GM12891 (cell line): ENCODE measurements around the gene FXYD3.

Experiments used
- PAX5 ChIP-seq: IDR thresholded peaks from 2 replicates; pipeline ENCODE4 v1.6.1; 2011; ENCODE audit warnings: low read length, moderate library complexity, mild to moderate bottlenecking; ENCODE audit not compliant: insufficient read depth, severe bottlenecking
- POLR2A ChIP-seq: IDR thresholded peaks from 2 replicates; pipeline ENCODE4 v1.6.1; 2011; ENCODE audit warnings: low read depth, low read length, control low read depth
- POLR2AphosphoS5 ChIP-seq: IDR thresholded peaks from 2 replicates; pipeline ENCODE4 v1.6.1; 2011; ENCODE audit warnings: low read depth, low read length, control low read depth
- POU2F2 ChIP-seq: IDR thresholded peaks from 2 replicates; pipeline ENCODE4 v1.6.1; 2011; ENCODE audit warnings: low read depth, mild to moderate bottlenecking, control low read depth, low read length, moderate library complexity
- SPI1 ChIP-seq: IDR thresholded peaks from 2 replicates; pipeline ENCODE4 v1.6.1; 2011; ENCODE audit warnings: low read depth, low read length, control low read depth
- TAF1 ChIP-seq: IDR thresholded peaks from 2 replicates; pipeline ENCODE4 v1.6.1; 2011; ENCODE audit warnings: low read depth, low read length, control low read depth

- TF ChIP-seq POLR2A, result no peak
- TF ChIP-seq TAF1, result no peak
- no peak for TF ChIP-seq SPI1
- no peak for TF ChIP-seq POLR2AphosphoS5
- TF ChIP-seq POU2F2, result no peak
- no peak for TF ChIP-seq PAX5
Measured at GRCh38 chr19:35154525-35155406, 39.1 kb downstream of the FXYD3 start, which contains the start of gene FXYD5.
